Central memory CD4-positive, alpha-beta T cell (primary cell): ENCODE data around the gene SERPINA6.
"Not testable (repeated sequence)": the region's sequence is repeated elsewhere in the genome, so short reads cannot be mapped to it uniquely, and the experiment has no call there.

ENCODE experiments used
- DNase-seq: peaks from one replicate; pipeline ENCODE4 v3.0.0; 2022

SERPINA6 gene

GRCh38 chr14:94291906-94292525 is 31.1 kb downstream of the SERPINA6 start:
- no peak for DNase-seq

- DNase-seq, result no peak
Observed at GRCh38 chr14:94291159-94291905, 31.8 kb downstream of the SERPINA6 start.

GRCh38 chr14:94290197-94290596 is 32.9 kb downstream of the SERPINA6 start:
- no peak for DNase-seq

- no peak for DNase-seq
Observed at GRCh38 chr14:94288610-94289465, 34.3 kb downstream of the SERPINA6 start.

- DNase-seq, result no peak
Observed at GRCh38 chr14:94285158-94285557, 38.0 kb downstream of the SERPINA6 start.

GRCh38 chr14:94284221-94284620 is 38.9 kb downstream of the SERPINA6 start:
- DNase-seq, result no peak

GRCh38 chr14:94282991-94283723 is 40.0 kb downstream of the SERPINA6 start:
- no peak for DNase-seq

GRCh38 chr14:94278731-94279130 is 44.4 kb downstream of the SERPINA6 start:
- no peak for DNase-seq

GRCh38 chr14:94276898-94277561 is 46.1 kb downstream of the SERPINA6 start:
- not testable (repeated sequence) for DNase-seq

- DNase-seq, result no peak
Observed at GRCh38 chr14:94269156-94269555, 54.0 kb downstream of the SERPINA6 start.

- not testable (repeated sequence) for DNase-seq
Observed at GRCh38 chr14:94268582-94268981, 54.6 kb downstream of the SERPINA6 start.

GRCh38 chr14:94267352-94267751 is 55.8 kb downstream of the SERPINA6 start:
- no peak for DNase-seq

- DNase-seq, result not testable (repeated sequence)
Observed at GRCh38 chr14:94264195-94264594, 58.9 kb downstream of the SERPINA6 start.
